ENCODE data around the gene VIT. TPM values are rescaled to one million over a fixed set of nuclear protein-coding genes. Genes with fewer than 3 reads are reported as not detected.

VIT gene
- total RNA-seq, 1 donor from 2014 or later: 0.32 TPM

- TF ChIP-seq CTCF (IDR thresholded peaks at IDR 0.05): no peak
- no peaks in the 10 kb centered on the region for H3K27me3 ChIP-seq
- no peak overlapping the region for H3K27ac ChIP-seq
- intact Hi-C loops (cut with DNase I): no loop called here
- H3K4me1 ChIP-seq: no peaks in the 10 kb centered on the region
- DNase-seq (no peak), ATAC-seq (no peak)
- H3K36me3 ChIP-seq: no peaks in the 10 kb centered on the region
- no peaks in the 10 kb centered on the region for H3K9me3 ChIP-seq
- no peak overlapping the region for H3K4me3 ChIP-seq
Observed at GRCh38 chr2:36807223-36807886, 110.8 kb downstream of the VIT start.

GRCh38 chr2:36808386-36809068, 112.0 kb downstream of the VIT start:
- intact Hi-C loops (cut with DNase I): no loop called here
- Histone ChIP-seq H3K27me3 (no peaks in the 10 kb centered on the region), H3K9me3 (no peaks in the 10 kb centered on the region), H3K4me3 (no peak overlapping the region), H3K36me3 (no peaks in the 10 kb centered on the region), H3K27ac (no peak overlapping the region), H3K4me1 (no peaks in the 10 kb centered on the region)
- ATAC-seq (no peak), DNase-seq (no peak)
- no peak for TF ChIP-seq CTCF (IDR thresholded peaks at IDR 0.05)

- H3K27me3 ChIP-seq: no peaks in the 10 kb centered on the region
- no peaks in the 10 kb centered on the region for H3K4me1 ChIP-seq
- intact Hi-C loops (cut with DNase I): no loop called here
- DNase-seq: no peak
- no peak overlapping the region for H3K27ac ChIP-seq
- TF ChIP-seq CTCF (IDR thresholded peaks at IDR 0.05): no peak
- no peaks in the 10 kb centered on the region for H3K36me3 ChIP-seq
- no peak overlapping the region for H3K4me3 ChIP-seq
- no peak for ATAC-seq
- H3K9me3 ChIP-seq: no peaks in the 10 kb centered on the region
Observed at GRCh38 chr2:36809069-36809445, 112.5 kb downstream of the VIT start.

DNA sequence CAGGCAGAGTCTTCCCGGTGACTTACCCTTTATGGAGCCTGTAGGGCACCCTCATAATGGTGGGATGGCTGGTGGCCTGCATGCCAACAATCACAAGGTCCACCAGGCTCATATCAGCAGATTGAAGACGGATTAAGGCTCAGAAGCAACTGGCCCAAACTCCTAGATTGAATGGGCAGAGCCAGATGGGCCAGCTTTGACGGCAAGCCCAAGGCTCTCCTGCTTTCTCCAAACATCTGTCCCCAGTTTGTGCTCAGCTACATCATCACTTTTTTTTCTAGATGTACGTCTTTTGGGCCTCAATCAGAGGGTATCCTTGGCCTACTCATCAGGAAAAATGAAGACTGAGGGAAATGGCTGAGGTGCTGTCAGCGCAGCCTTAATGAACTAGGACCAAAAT, 114.6 kb downstream of the VIT start:
- Histone ChIP-seq H3K27ac (no peak overlapping the region), H3K4me1 (no peaks in the 10 kb centered on the region), H3K36me3 (no peaks in the 10 kb centered on the region), H3K27me3 (no peaks in the 10 kb centered on the region), H3K4me3 (no peak overlapping the region), H3K9me3 (no peaks in the 10 kb centered on the region)
- ATAC-seq: no peak
- no peak for DNase-seq
- intact Hi-C loops (cut with DNase I): no loop called here
- TF ChIP-seq CTCF (IDR thresholded peaks at IDR 0.05): no peak

GRCh38 chr2:36812196-36812595, 115.7 kb downstream of the VIT start:
- Histone ChIP-seq H3K27ac (no peak overlapping the region), H3K27me3 (no peaks in the 10 kb centered on the region), H3K9me3 (no peaks in the 10 kb centered on the region), H3K36me3 (no peaks in the 10 kb centered on the region), H3K4me1 (no peaks in the 10 kb centered on the region), H3K4me3 (no peak overlapping the region)
- DNase-seq (no peak), ATAC-seq (peak; percentile 29)
- TF ChIP-seq CTCF (IDR thresholded peaks at IDR 0.05): no peak
- intact Hi-C loops (cut with DNase I): no loop called here
